Glomerular visceral epithelial cell (primary cell): ENCODE measurements around the gene ACAP2.
A peak's percentile ranks its signal among the peaks of the same experiment; 100 is the strongest.
"Not testable (repeated sequence)": the region's sequence is repeated elsewhere in the genome, so short reads cannot be mapped to it uniquely, and the experiment has no call there.

Experiments
- DNase-seq: peaks from one replicate; pipeline ENCODE4 v3.0.0-alpha.2; 2016; ENCODE audit errors: extremely low spot score

ACAP2 gene

GRCh38 chr3:195442573-195443390 is at the start of gene ACAP2:
Gene ACAP2 (minus strand): TSS chr3:195443020. CDS start chr3:195442847, 173 bp downstream.
- DNase-seq, result peak; percentile 99

- DNase-seq, result no peak
Observed at GRCh38 chr3:195475614-195476013, 32.8 kb upstream of the ACAP2 start.

- DNase-seq, result not testable (repeated sequence)
Observed at GRCh38 chr3:195475116-195475515, 32.3 kb upstream of the ACAP2 start.

GRCh38 chr3:195468841-195469240 is 26.0 kb upstream of the ACAP2 start:
- no peak for DNase-seq

GRCh38 chr3:195468391-195468776 is 25.6 kb upstream of the ACAP2 start:
- no peak for DNase-seq

GRCh38 chr3:195467641-195468390 is 25.0 kb upstream of the ACAP2 start:
- DNase-seq, result peak; percentile 65

GRCh38 chr3:195466251-195466650 is 23.4 kb upstream of the ACAP2 start:
- peak; percentile 42 for DNase-seq

- DNase-seq, result not testable (repeated sequence)
Observed at GRCh38 chr3:195462922-195463321, 20.1 kb upstream of the ACAP2 start.

GRCh38 chr3:195462308-195462610 is 19.4 kb upstream of the ACAP2 start:
- DNase-seq, result no peak

GRCh38 chr3:195461594-195462307 is 18.9 kb upstream of the ACAP2 start:
- no peak for DNase-seq

GRCh38 chr3:195460091-195460713 is 17.4 kb upstream of the ACAP2 start:
- DNase-seq, result no peak

GRCh38 chr3:195458316-195458717 is 15.5 kb upstream of the ACAP2 start:
- DNase-seq, result no peak

- DNase-seq, result no peak
Observed at GRCh38 chr3:195455789-195456188, 13.0 kb upstream of the ACAP2 start.

GRCh38 chr3:195453236-195453635 is 10.4 kb upstream of the ACAP2 start:
- DNase-seq, result no peak

GRCh38 chr3:195451373-195452015 is 8.7 kb upstream of the ACAP2 start:
- no peak for DNase-seq

GRCh38 chr3:195450731-195451229 is 8.0 kb upstream of the ACAP2 start:
- DNase-seq, result no peak

- no peak for DNase-seq
Observed at GRCh38 chr3:195448205-195448875, 5.5 kb upstream of the ACAP2 start.

- no peak for DNase-seq
Observed at GRCh38 chr3:195447201-195447600, 4.4 kb upstream of the ACAP2 start.

- no peak for DNase-seq
Observed at GRCh38 chr3:195446359-195446758, 3.5 kb upstream of the ACAP2 start.

- no peak for DNase-seq
Observed at GRCh38 chr3:195445885-195446284, 3.1 kb upstream of the ACAP2 start.
